IMR-90 (cell line): ENCODE data around the gene SNED1. TPM values are rescaled to one million over a fixed set of nuclear protein-coding genes. Genes with fewer than 3 reads are reported as not detected.

Experiments used
- ATAC-seq: fragments of 200-7000 bp; cut with Tn5 transposase; 2 replicates; pipeline ENCODE4 v1.9.1; 2020; ENCODE audit warnings: low read depth, mild to moderate bottlenecking, moderate library complexity
- BruUV-seq: library from RNA; stranded (reverse); fragments of 400-500 nt; replicated peaks from 2 replicates; lab custom pipeline; 2021; lab: Mats Ljungman, UMichigan
- CTCF ChIA-PET: fragments of 300-600 bp; formaldehyde crosslinking; extraction: SDS; loops from one replicate; lab custom pipeline; 2021; ENCODE audit warnings: antibody characterized with exemption; lab: Yijun Ruan, JAX
- POLR2A ChIA-PET: fragments of 300-600 bp; sonication (Branson Sonifier 250); formaldehyde crosslinking; loops from one replicate; lab custom pipeline; 2022; ENCODE audit warnings: antibody characterized with exemption; ENCODE audit not compliant: unreplicated experiment; lab: Charles Lee
- DNase-seq: peaks from one replicate; pipeline ENCODE4 v3.0.0; 2013
- H2AFZ ChIP-seq: replicated peaks from 2 replicates; pipeline ENCODE3; 2013; ENCODE audit warnings: low read length, mild to moderate bottlenecking; ENCODE audit not compliant: poor library complexity
- H2AK5ac ChIP-seq: 2 replicates; pipeline ENCODE4 v1.6.1; 2013; ENCODE audit warnings: low read depth, low read length, inconsistent platforms
- H2AK9ac ChIP-seq: replicated peaks from 2 replicates; pipeline ENCODE3; 2013; ENCODE audit warnings: mild to moderate bottlenecking, low read depth, low read length, moderate library complexity; ENCODE audit not compliant: poor library complexity
- H2BK120ac ChIP-seq: 2 replicates; pipeline ENCODE4 v1.6.1; 2013; ENCODE audit warnings: low read depth, low read length, inconsistent platforms
- H2BK15ac ChIP-seq: 3 replicates; pipeline ENCODE4 v1.6.1; 2013; ENCODE audit warnings: low read depth, low read length, inconsistent platforms
- H2BK20ac ChIP-seq: 2 replicates; pipeline ENCODE4 v1.6.1; 2013; ENCODE audit warnings: low read depth, mild to moderate bottlenecking, inconsistent platforms, low read length, moderate library complexity
- H2BK5ac ChIP-seq: 2 replicates; pipeline ENCODE4 v1.6.1; 2013; ENCODE audit warnings: mild to moderate bottlenecking, low read depth, low read length, inconsistent platforms; ENCODE audit not compliant: poor library complexity, severe bottlenecking
- H3K14ac ChIP-seq: replicated peaks from 2 replicates; pipeline ENCODE4 v1.6.1; 2013; ENCODE audit warnings: low read depth, low read length, inconsistent platforms
- H3K18ac ChIP-seq: 2 replicates; pipeline ENCODE4 v1.6.1; 2013; ENCODE audit warnings: low read depth, low read length, control low read depth
- H3K23ac ChIP-seq: 2 replicates; pipeline ENCODE4 v1.6.1; 2013; ENCODE audit warnings: low read depth, low read length, inconsistent platforms
- H3K27ac ChIP-seq: 2 replicates; pipeline ENCODE4 v1.5.1; 2013; ENCODE audit warnings: mild to moderate bottlenecking, control low read depth, low read length; ENCODE audit not compliant: insufficient read depth
- H3K27me3 ChIP-seq: 2 replicates; pipeline ENCODE4 v1.6.1; 2013; ENCODE audit warnings: low read length; ENCODE audit not compliant: control insufficient read depth, insufficient read depth
- H3K36me3 ChIP-seq: 2 replicates; pipeline ENCODE4 v1.6.1; 2013; ENCODE audit warnings: low read length, mixed read lengths; ENCODE audit not compliant: control insufficient read depth, insufficient read depth
- H3K4ac ChIP-seq: 2 replicates; pipeline ENCODE4 v1.6.1; 2013; ENCODE audit warnings: low read depth, low read length, inconsistent platforms
- H3K4me1 ChIP-seq: 2 replicates; pipeline ENCODE4 v1.6.1; 2013; ENCODE audit warnings: low read length, mixed read lengths; ENCODE audit not compliant: control insufficient read depth, insufficient read depth
- H3K4me2 ChIP-seq: 2 replicates; pipeline ENCODE4 v1.6.1; 2013; ENCODE audit warnings: low read depth, mild to moderate bottlenecking, control low read depth, low read length, moderate library complexity
- H3K4me3 ChIP-seq: 2 replicates; pipeline ENCODE4 v1.5.1; 2013; ENCODE audit warnings: low read depth, mild to moderate bottlenecking, control low read depth, low read length, moderate library complexity; ENCODE audit not compliant: insufficient read depth
- H3K56ac ChIP-seq: 2 replicates; pipeline ENCODE4 v1.6.1; 2013; ENCODE audit warnings: low read length, inconsistent platforms; ENCODE audit not compliant: insufficient read depth; ENCODE audit errors: extremely low read depth
- H3K79me1 ChIP-seq, 2 experiments: 2 replicates each; pipeline ENCODE4 v1.6.1; 2013; ENCODE audit warnings: low read length in 2 of 2, inconsistent platforms in 1 of 2, low read depth in 1 of 2
- H3K9ac ChIP-seq: 2 replicates; pipeline ENCODE4 v1.6.1; 2013; ENCODE audit warnings: low read depth, low read length, control low read depth
- H3K9me1 ChIP-seq: 2 replicates; pipeline ENCODE4 v1.6.1; 2013; ENCODE audit warnings: low read length, inconsistent platforms; ENCODE audit not compliant: insufficient read depth
- H3K9me3 ChIP-seq: 2 replicates; pipeline ENCODE4 v1.6.1; 2013; ENCODE audit warnings: low read length; ENCODE audit not compliant: control insufficient read depth, insufficient read depth
- H4K20me1 ChIP-seq: 2 replicates; pipeline ENCODE4 v1.6.1; 2013; ENCODE audit warnings: low read length, inconsistent platforms; ENCODE audit not compliant: insufficient read depth
- H4K5ac ChIP-seq: 2 replicates; pipeline ENCODE4 v1.6.1; 2013; ENCODE audit warnings: mild to moderate bottlenecking, low read depth, low read length, control low read depth
- H4K8ac ChIP-seq, 2 experiments: 2 replicates each; pipeline ENCODE4 v1.6.1; 2013; ENCODE audit warnings: low read depth in 2 of 2, low read length in 2 of 2, control low read depth in 1 of 2, inconsistent platforms in 1 of 2
- H4K91ac ChIP-seq: 2 replicates; pipeline ENCODE4 v1.6.1; 2013; ENCODE audit warnings: low read depth, low read length, inconsistent platforms; ENCODE audit not compliant: insufficient read depth
- BHLHE40 ChIP-seq: fragments of 150-350 bp; IDR thresholded peaks from 2 replicates; pipeline ENCODE4 v1.6.1; 2016; ENCODE audit warnings: mild to moderate bottlenecking, low read depth, low read length
- CHD1 ChIP-seq: IDR thresholded peaks from 2 replicates; pipeline ENCODE4 v1.6.1; 2012; ENCODE audit warnings: low read depth, low read length, improper control_type of control experiment
- CTCF ChIP-seq: conservative IDR thresholded peaks from 2 replicates; pipeline ENCODE4 v1.5.1; 2012; ENCODE audit warnings: mild to moderate bottlenecking, low read depth, low read length, improper control_type of control experiment
- ELK1 ChIP-seq: fragments of 150-350 bp; IDR thresholded peaks from 2 replicates; pipeline ENCODE4 v1.6.1; 2016; ENCODE audit warnings: low read depth, mild to moderate bottlenecking, low read length, moderate library complexity, borderline replicate concordance
- MAZ ChIP-seq: IDR thresholded peaks from 2 replicates; pipeline ENCODE4 v1.6.1; 2012; ENCODE audit warnings: low read depth, mild to moderate bottlenecking, low read length, improper control_type of control experiment, moderate library complexity, borderline replicate concordance
- MXI1 ChIP-seq: IDR thresholded peaks from 2 replicates; pipeline ENCODE4 v1.6.1; 2012; ENCODE audit warnings: low read depth, mild to moderate bottlenecking, low read length, moderate library complexity, borderline replicate concordance
- NFE2L2 ChIP-seq: fragments of 150-350 bp; IDR thresholded peaks from 2 replicates; pipeline ENCODE4 v1.6.1; 2016; ENCODE audit warnings: low read depth, mild to moderate bottlenecking, low read length
- WGBS, 2 experiments: methylation state at CpG; one replicate each; pipeline versions ENCODE4 v1.1.5 to v1.1.7; 2013; ENCODE audit warnings: missing lambda C conversion rate in 2 of 2; ENCODE audit not compliant: insufficient read length in 1 of 2; ENCODE audit errors: extremely low coverage in 2 of 2; 5-methylcytosine and 5-hydroxymethylcytosine counted together
- dilution Hi-C: fragments of 300-500 bp; cut with HindIII; formaldehyde crosslinking; loops from one replicate; pipeline ENCODE4 v1.14.3; 2018; ENCODE audit warnings: low sequenced_read_pairs; ENCODE audit not compliant: unreplicated experiment
- in situ Hi-C: fragments of 300-500 bp; cut with MboI; formaldehyde crosslinking; loops from 3 replicates; pipeline ENCODE4 v1.14.3; 2019; ENCODE audit warnings: low sequenced_read_pairs, inconsistent platforms, mixed read lengths
- intact Hi-C: fragments of 100-400 bp; cut with micrococcal nuclease; formaldehyde crosslinking; loops from 2 replicates; pipeline ENCODE4 v1.10.0; 2022
- polyA plus RNA-seq, 3 experiments: library from polyadenylated mRNA; depleted of rRNA; stranded (reverse); fragments of >200 nt; gene quantifications; 2 replicates each; pipeline ENCODE4 v1.2.3, GENCODE V29; 2012; ENCODE audit warnings: low replicate concordance in 1 of 3
- total RNA-seq: library from RNA; depleted of rRNA; stranded (reverse); fragments of >200 nt; gene quantifications from 2 replicates; pipeline ENCODE4 v1.2.3, GENCODE V29; 2012

The SNED1 gene
- total and polyA plus RNA-seq, 2 of the 4 experiments (the other 2 are of a cell fraction): 1.1 to 3.4 TPM

GRCh38 chr2:241003369-241003768, 5.0 kb downstream of the SNED1 start:
- intact Hi-C loops: no loop called here
- Histone ChIP-seq H3K23ac (no peak overlapping the region), H3K9me3 (peaks cover 18% of the 10 kb centered on the region), H3K4me3 (no peak overlapping the region), H3K79me1 (no peaks in the 10 kb centered on the region; a peak in 1 of 4 replicates), H3K27ac (no peak overlapping the region), H3K27me3 (no peaks in the 10 kb centered on the region), H3K4me2 (no peak overlapping the region), H3K14ac (no peak overlapping the region), H3K9me1 (no peaks in the 10 kb centered on the region), H4K20me1 (no peaks in the 10 kb centered on the region), H3K4ac (no peak overlapping the region), H3K56ac (no peak overlapping the region), H2BK120ac (no peak overlapping the region), H4K5ac (no peak overlapping the region), H2BK5ac (no peak overlapping the region), H3K36me3 (peaks cover 36% of the 10 kb centered on the region), H2AK5ac (no peak overlapping the region), H2BK20ac (no peak overlapping the region), H4K8ac (no peak overlapping the region), H2AK9ac (no peak overlapping the region), H4K91ac (no peak overlapping the region), H2BK15ac (no peak overlapping the region), H2AFZ (no peak overlapping the region), H3K4me1 (peaks cover 4% of the 10 kb centered on the region; the same call in 1 of the 2 replicates), H3K18ac (no peak overlapping the region), H3K9ac (no peak overlapping the region)
- BruUV-seq: no TSS peak
- WGBS, 2 experiments: no CpG with 5 or more reads among the region's 2 CpGs
- CTCF ChIA-PET: no interaction called here
- dilution Hi-C loops: no loop called here
- DNase-seq: no peak
- POLR2A ChIA-PET: no interaction called here
- in situ Hi-C loops: no loop called here
- TF ChIP-seq ELK1 (no peak), CTCF (no peak), MXI1 (no peak), BHLHE40 (no peak), MAZ (no peak), NFE2L2 (no peak), CHD1 (no peak)
- no peak for ATAC-seq
